ENCODE results near the gene PIGU. TPM values are rescaled to one million over a fixed set of nuclear protein-coding genes. Genes with fewer than 3 reads are reported as not detected.

PIGU gene
- total and polyA plus RNA-seq, 9 of the 15 experiments (the other 6 are each of a cell fraction or from before 2014, with no cell fraction given), result 6.5 to 100 (median 28.1) TPM

GRCh38 chr20:34713194-34713943, 36.5 kb upstream of the PIGU start (continued):
- peak; percentile 53; the same call in 1 of the 2 replicates for TF ChIP-seq TOE1 (IDR thresholded peaks at IDR 0.05; ENCODE audit: borderline replicate concordance)
- TF ChIP-seq TOE1 (CRISPR knock-in tag; IDR thresholded peaks at IDR 0.05; ENCODE audit: borderline replicate concordance, low read depth), result no peak
- peak in 1 of 2 experiments; percentile 43; a peak in 1 of 4 replicates for TF ChIP-seq BCLAF1 (IDR thresholded peaks at IDR 0.05; ENCODE audit: borderline replicate concordance in 1 of 2, control insufficient read depth in 1 of 2, low read depth in 2 of 2, low read length in 1 of 2)
- 0 out of 4 replicates have a peak, but pooled peaks of 1 of the 2 experiments have one; percentile 10 for TF ChIP-seq MLLT1 (IDR thresholded peaks at IDR 0.05)
- peak; percentile 88 for TF ChIP-seq LEF1 (IDR thresholded peaks at IDR 0.05)
- TF ChIP-seq GABPA (tag; conservative IDR thresholded peaks at IDR 0.05; ENCODE audit: low read depth), result peak; percentile 34; the same call in 1 of the 2 replicates
- TF ChIP-seq SMARCE1 (IDR thresholded peaks at IDR 0.05), result peak; percentile 100
- peak; percentile 46 for TF ChIP-seq SMAD1 (IDR thresholded peaks at IDR 0.05; ENCODE audit: low read depth, low read length, partially characterized antibody)
- 0 out of 2 replicates have a peak, but pooled peaks have one; percentile 6 for TF ChIP-seq JUNB (CRISPR knock-in tag; conservative IDR thresholded peaks at IDR 0.05)
- no peak for TF ChIP-seq NELFE (IDR thresholded peaks at IDR 0.05; ENCODE audit: insufficient read depth, insufficient read length)
- no peak for TF ChIP-seq RBM22 (IDR thresholded peaks at IDR 0.05; ENCODE audit: low read depth, low read length, poor library complexity, severe bottlenecking)
- no peak for TF ChIP-seq SIN3B (IDR thresholded peaks at IDR 0.05; ENCODE audit: low read depth)
- no peak for TF ChIP-seq CBX5 (IDR thresholded peaks at IDR 0.05; ENCODE audit: borderline replicate concordance, low read depth)
- TF ChIP-seq NFRKB (IDR thresholded peaks at IDR 0.05; ENCODE audit: low read depth), result peak; percentile 35; the same call in 1 of the 2 replicates
- 0 out of 2 replicates have a peak, but pooled peaks have one; percentile 20 for TF ChIP-seq MEF2A (IDR thresholded peaks at IDR 0.05; ENCODE audit: control insufficient read depth, low read depth, low read length)
- peak; percentile 75 for TF ChIP-seq E2F8 (IDR thresholded peaks at IDR 0.05; ENCODE audit: low read depth, partially characterized antibody)
- no peak for TF ChIP-seq XRCC3 (IDR thresholded peaks at IDR 0.05)
- TF ChIP-seq ZNF347 (CRISPR knock-in tag; IDR thresholded peaks at IDR 0.05; ENCODE audit: low read depth), result no peak
- no peak for TF ChIP-seq ZNF212 (CRISPR knock-in tag; IDR thresholded peaks at IDR 0.05)
- TF ChIP-seq FOXM1 (IDR thresholded peaks at IDR 0.05; ENCODE audit: low read depth), result peak; percentile 87
- TF ChIP-seq FOXM1 (CRISPR knock-in tag; IDR thresholded peaks at IDR 0.05; ENCODE audit: low read depth), result no peak

All from K562 (cell line).